ENCODE measurements around the gene ARHGAP18.
A peak's percentile ranks its signal among the peaks of the same experiment; 100 is the strongest.

The ARHGAP18 gene

DNA sequence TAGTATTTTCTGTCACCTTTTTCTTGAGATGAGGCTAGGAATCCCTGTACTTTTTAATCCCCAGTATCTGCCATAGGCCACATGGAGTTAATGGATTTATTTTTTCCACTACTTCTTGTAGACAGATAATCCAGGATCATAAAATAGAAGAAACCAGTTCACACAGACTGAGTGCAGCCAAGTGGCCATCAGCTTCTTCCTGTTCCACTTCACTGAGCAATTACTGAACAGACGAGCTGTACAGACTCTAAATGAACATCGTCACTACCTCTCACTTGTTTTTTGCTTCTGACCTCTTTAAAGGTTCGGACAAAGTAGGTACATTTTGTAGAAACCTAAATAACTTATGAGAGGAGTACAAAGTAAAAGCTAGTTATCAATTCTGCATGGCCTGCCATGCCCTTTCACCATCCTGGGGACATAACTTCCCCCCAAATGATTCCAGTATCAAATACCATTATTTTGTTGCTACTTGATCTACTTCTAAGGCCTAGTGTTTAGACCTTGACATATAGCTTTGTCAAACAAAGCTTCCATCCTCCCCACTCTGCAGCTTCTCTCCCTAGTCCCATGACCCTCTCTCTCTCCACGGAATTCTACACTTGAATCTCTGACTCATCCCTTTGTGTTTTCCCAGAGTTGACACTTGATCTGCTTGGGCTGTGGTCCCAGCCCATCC lies 34.4 kb upstream of the ARHGAP18 start (continued):
- TF ChIP-seq, protein P1, sequence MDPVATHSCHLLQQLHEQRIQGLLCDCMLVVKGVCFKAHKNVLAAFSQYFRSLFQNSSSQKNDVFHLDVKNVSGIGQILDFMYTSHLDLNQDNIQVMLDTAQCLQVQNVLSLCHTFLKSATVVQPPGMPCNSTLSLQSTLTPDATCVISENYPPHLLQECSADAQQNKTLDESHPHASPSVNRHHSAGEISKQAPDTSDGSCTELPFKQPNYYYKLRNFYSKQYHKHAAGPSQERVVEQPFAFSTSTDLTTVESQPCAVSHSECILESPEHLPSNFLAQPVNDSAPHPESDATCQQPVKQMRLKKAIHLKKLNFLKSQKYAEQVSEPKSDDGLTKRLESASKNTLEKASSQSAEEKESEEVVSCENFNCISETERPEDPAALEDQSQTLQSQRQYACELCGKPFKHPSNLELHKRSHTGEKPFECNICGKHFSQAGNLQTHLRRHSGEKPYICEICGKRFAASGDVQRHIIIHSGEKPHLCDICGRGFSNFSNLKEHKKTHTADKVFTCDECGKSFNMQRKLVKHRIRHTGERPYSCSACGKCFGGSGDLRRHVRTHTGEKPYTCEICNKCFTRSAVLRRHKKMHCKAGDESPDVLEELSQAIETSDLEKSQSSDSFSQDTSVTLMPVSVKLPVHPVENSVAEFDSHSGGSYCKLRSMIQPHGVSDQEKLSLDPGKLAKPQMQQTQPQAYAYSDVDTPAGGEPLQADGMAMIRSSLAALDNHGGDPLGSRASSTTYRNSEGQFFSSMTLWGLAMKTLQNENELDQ (tag by site-specific recombination; IDR thresholded peaks at IDR 0.05; ENCODE audit: low read depth) = no peak
- peak; percentile 75; the same call in 1 of the 2 replicates for TF ChIP-seq TSHZ1 (tag by site-specific recombination; IDR thresholded peaks at IDR 0.05; ENCODE audit: borderline replicate concordance)
- no peak for TF ChIP-seq BCL11B (tag by site-specific recombination; IDR thresholded peaks at IDR 0.05; ENCODE audit: low read depth)

- no peaks in the 10 kb centered on the region for H3K36me3 ChIP-seq (ENCODE audit: control insufficient read depth in 2 of 2, insufficient read depth in 1 of 2, low read length in 2 of 2)
- peaks cover 17% of the 10 kb centered on the region for H3K4me1 ChIP-seq (ENCODE audit: control insufficient read depth, insufficient read depth, low read length)
- no peak overlapping the region for H3K27ac ChIP-seq (ENCODE audit: extremely low read depth, low read depth, low read length)
- ChIA-PET CTCF (interaction anchor here (0.6 to 1.5 kb wide), 8 partner anchors 9 to 833 kb away, joined by 3 to 6 read pairs (median 3); no protein-coding TSS in a partner anchor), POLR2A (no interaction called here)
- H3K4me3 ChIP-seq (ENCODE audit: low read depth, low read length) = no peak overlapping the region
- H3K9me3 ChIP-seq (ENCODE audit: control insufficient read depth, insufficient read depth, low read depth, low read length) = no peaks in the 10 kb centered on the region; the same call in 1 of the 2 replicates
- TF ChIP-seq ZNF792 (tag by site-specific recombination; IDR thresholded peaks at IDR 0.05) (no peak), ZNF664 (tag by site-specific recombination; IDR thresholded peaks at IDR 0.05) (no peak), ZNF600 (tag by site-specific recombination; IDR thresholded peaks at IDR 0.05) (no peak), PRDM4 (tag by site-specific recombination; IDR thresholded peaks at IDR 0.05) (no peak), KLF1 (tag by site-specific recombination; IDR thresholded peaks at IDR 0.05) (no peak), ZBTB11 (tag by site-specific recombination; conservative IDR thresholded peaks at IDR 0.05; ENCODE audit: low read depth) (no peak), ZNF114 (tag by site-specific recombination; IDR thresholded peaks at IDR 0.05) (no peak), ZNF202 (tag by site-specific recombination; IDR thresholded peaks at IDR 0.05; ENCODE audit: borderline replicate concordance) (no peak), ZBTB10 (tag by site-specific recombination; IDR thresholded peaks at IDR 0.05) (no peak), ZNF544 (tag by site-specific recombination; IDR thresholded peaks at IDR 0.05) (no peak), ZNF394 (tag by site-specific recombination; IDR thresholded peaks at IDR 0.05; ENCODE audit: borderline replicate concordance) (no peak), ZNF302 (tag by site-specific recombination; IDR thresholded peaks at IDR 0.05; ENCODE audit: low read depth) (no peak), FEZF1 (tag by site-specific recombination; IDR thresholded peaks at IDR 0.05) (no peak), ZNF629 (tag by site-specific recombination; IDR thresholded peaks at IDR 0.05) (no peak)
- TF ChIP-seq, protein P2, sequence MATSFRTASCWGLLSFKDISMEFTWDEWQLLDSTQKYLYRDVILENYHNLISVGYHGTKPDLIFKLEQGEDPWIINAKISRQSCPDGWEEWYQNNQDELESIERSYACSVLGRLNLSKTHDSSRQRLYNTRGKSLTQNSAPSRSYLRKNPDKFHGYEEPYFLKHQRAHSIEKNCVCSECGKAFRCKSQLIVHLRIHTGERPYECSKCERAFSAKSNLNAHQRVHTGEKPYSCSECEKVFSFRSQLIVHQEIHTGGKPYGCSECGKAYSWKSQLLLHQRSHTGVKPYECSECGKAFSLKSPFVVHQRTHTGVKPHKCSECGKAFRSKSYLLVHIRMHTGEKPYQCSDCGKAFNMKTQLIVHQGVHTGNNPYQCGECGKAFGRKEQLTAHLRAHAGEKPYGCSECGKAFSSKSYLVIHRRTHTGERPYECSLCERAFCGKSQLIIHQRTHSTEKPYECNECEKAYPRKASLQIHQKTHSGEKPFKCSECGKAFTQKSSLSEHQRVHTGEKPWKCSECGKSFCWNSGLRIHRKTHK (tag by site-specific recombination; IDR thresholded peaks at IDR 0.05) = no peak
Observed at GRCh38 chr6:129740013-129740412, 30.0 kb upstream of the ARHGAP18 start.
